Prostate gland (tissue), 2 donors: ENCODE results near the gene P2RY2.

ENCODE experiments used
- CTCF ChIP-seq, 4 experiments: fragments of 200-600 bp in 2 of 4; fragments of 450-650 bp in 2 of 4; sonication (generic) in 2 of 4; IDR thresholded peaks; 1 replicate in 3 of 4; 2 replicates in 1 of 4; pipeline ENCODE4 v1.5.1; 2016 to 2019; ENCODE audit warnings: antibody characterized with exemption in 4 of 4, mild to moderate bottlenecking in 2 of 4, moderate library complexity in 2 of 4
- POLR2A ChIP-seq: fragments of 450-650 bp; IDR thresholded peaks from one replicate; pipeline ENCODE4 v1.6.1; 2016; ENCODE audit warnings: antibody characterized with exemption, mild to moderate bottlenecking
- POLR2AphosphoS5 ChIP-seq: sonication (generic); formaldehyde crosslinking; IDR thresholded peaks from one replicate; pipeline ENCODE4 v1.6.1; 2017; ENCODE audit warnings: antibody characterized with exemption

DNA sequence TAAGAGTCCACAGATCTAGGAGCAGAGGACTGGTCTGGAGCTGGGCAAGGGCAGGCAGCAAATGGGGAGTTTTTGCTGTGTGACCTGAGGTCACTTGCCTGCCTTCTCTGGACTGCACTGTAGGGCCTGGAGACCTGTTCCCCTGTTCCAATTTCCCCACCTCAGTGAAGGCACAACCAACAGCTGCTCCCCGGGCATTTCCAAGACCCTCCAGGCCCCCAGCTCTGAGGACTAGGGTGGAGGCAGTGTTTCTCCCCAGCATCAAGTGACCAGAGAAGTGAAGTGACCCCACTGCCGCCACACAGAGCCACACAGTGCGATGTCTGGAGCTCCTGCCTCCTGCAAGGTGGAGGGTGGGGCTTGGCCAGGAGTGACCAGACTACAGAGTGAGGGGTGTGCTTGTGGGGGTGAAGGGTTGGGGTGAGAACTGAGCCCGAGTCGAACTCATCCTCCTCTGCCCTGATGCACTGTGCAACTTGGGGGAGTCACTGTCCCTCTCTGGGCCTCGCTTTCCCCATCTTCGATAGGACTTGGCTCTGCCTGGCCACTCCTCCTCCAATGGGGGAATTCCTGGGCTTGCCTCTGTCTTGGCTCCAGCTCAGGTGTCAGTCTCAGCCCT is 21.6 kb downstream of the P2RY2 start:
- no peak for TF ChIP-seq POLR2A
- TF ChIP-seq CTCF (IDR thresholded peaks at IDR 0.05), result no peak
- TF ChIP-seq POLR2AphosphoS5, result no peak
